ENCODE measurements around the gene IL19. TPM values are rescaled to one million over a fixed set of nuclear protein-coding genes. Genes with fewer than 3 reads are reported as not detected.

Gene IL19
- total and polyA plus RNA-seq, 9 of the 15 experiments (the other 6 are each of a cell fraction or from before 2014, with no cell fraction given): not detected

DNA sequence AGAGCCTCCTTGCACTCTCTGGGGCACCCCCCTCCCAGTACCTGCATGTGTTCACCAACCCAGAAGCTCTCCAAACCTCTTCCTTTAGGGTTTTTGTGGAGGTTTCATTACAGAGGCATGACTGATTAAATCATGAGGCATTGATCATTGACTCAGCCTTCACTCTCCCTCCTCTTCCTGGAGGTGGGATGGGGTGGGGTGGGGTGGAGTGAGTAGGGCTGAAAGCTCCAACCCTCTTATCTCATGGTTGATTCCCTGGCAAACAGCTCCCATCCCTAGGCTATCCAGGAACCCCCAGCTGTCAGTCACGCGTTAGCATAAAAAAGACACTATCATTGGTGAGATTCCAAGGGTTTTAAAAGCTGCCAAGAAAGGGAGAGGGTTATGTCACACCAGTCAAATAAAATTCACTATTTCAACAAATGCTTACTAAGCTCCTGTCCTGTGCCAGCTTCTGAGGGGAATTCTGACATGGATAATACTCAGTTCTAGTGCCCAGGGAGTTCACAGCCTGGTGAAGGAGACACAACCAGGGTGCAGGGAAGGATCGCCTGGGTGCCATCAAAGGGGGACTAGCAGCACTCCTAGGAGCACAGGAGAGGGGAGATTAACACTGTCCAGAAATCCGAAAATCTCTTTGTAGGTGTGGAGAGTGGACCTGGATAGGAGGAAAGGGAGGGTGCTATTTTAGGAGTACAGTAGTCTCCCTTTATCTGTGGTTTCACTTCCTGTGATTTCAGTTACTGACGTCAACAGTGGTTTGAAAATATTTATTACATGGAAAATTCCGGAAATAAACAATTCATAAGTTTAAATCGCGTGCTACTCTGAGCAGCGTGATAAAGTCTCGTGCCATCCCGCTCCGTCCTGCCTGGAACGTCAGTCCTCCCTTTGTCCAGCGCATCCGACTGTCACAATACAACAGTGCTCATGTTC lies 119.8 kb downstream of the IL19 start (continued):
- TF ChIP-seq, protein P1, sequence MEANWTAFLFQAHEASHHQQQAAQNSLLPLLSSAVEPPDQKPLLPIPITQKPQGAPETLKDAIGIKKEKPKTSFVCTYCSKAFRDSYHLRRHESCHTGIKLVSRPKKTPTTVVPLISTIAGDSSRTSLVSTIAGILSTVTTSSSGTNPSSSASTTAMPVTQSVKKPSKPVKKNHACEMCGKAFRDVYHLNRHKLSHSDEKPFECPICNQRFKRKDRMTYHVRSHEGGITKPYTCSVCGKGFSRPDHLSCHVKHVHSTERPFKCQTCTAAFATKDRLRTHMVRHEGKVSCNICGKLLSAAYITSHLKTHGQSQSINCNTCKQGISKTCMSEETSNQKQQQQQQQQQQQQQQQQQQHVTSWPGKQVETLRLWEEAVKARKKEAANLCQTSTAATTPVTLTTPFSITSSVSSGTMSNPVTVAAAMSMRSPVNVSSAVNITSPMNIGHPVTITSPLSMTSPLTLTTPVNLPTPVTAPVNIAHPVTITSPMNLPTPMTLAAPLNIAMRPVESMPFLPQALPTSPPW (CRISPR knock-in tag; IDR thresholded peaks at IDR 0.05): 0 out of 2 replicates have a peak, but pooled peaks have one; percentile 5
- TF ChIP-seq LEF1 (IDR thresholded peaks at IDR 0.05) (peak; percentile 18; the same call in 1 of the 2 replicates), HDAC1 (IDR thresholded peaks at IDR 0.05) (no peak)
- TF ChIP-seq, protein P2, sequence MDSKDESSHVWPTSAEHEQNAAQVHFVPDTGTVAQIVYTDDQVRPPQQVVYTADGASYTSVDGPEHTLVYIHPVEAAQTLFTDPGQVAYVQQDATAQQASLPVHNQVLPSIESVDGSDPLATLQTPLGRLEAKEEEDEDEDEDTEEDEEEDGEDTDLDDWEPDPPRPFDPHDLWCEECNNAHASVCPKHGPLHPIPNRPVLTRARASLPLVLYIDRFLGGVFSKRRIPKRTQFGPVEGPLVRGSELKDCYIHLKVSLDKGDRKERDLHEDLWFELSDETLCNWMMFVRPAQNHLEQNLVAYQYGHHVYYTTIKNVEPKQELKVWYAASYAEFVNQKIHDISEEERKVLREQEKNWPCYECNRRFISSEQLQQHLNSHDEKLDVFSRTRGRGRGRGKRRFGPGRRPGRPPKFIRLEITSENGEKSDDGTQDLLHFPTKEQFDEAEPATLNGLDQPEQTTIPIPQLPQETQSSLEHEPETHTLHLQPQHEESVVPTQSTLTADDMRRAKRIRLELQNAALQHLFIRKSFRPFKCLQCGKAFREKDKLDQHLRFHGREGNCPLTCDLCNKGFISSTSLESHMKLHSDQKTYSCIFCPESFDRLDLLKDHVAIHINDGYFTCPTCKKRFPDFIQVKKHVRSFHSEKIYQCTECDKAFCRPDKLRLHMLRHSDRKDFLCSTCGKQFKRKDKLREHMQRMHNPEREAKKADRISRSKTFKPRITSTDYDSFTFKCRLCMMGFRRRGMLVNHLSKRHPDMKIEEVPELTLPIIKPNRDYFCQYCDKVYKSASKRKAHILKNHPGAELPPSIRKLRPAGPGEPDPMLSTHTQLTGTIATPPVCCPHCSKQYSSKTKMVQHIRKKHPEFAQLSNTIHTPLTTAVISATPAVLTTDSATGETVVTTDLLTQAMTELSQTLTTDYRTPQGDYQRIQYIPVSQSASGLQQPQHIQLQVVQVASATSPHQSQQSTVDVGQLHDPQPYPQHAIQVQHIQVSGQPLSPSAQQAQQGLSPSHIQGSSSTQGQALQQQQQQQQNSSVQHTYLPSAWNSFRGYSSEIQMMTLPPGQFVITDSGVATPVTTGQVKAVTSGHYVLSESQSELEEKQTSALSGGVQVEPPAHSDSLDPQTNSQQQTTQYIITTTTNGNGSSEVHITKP (IDR thresholded peaks at IDR 0.05; ENCODE audit: partially characterized antibody): no peak
- TF ChIP-seq, protein P3, sequence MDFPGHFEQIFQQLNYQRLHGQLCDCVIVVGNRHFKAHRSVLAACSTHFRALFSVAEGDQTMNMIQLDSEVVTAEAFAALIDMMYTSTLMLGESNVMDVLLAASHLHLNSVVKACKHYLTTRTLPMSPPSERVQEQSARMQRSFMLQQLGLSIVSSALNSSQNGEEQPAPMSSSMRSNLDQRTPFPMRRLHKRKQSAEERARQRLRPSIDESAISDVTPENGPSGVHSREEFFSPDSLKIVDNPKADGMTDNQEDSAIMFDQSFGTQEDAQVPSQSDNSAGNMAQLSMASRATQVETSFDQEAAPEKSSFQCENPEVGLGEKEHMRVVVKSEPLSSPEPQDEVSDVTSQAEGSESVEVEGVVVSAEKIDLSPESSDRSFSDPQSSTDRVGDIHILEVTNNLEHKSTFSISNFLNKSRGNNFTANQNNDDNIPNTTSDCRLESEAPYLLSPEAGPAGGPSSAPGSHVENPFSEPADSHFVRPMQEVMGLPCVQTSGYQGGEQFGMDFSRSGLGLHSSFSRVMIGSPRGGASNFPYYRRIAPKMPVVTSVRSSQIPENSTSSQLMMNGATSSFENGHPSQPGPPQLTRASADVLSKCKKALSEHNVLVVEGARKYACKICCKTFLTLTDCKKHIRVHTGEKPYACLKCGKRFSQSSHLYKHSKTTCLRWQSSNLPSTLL (IDR thresholded peaks at IDR 0.05): no peak
- TF ChIP-seq, protein P4, sequence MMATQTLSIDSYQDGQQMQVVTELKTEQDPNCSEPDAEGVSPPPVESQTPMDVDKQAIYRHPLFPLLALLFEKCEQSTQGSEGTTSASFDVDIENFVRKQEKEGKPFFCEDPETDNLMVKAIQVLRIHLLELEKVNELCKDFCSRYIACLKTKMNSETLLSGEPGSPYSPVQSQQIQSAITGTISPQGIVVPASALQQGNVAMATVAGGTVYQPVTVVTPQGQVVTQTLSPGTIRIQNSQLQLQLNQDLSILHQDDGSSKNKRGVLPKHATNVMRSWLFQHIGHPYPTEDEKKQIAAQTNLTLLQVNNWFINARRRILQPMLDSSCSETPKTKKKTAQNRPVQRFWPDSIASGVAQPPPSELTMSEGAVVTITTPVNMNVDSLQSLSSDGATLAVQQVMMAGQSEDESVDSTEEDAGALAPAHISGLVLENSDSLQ (IDR thresholded peaks at IDR 0.05): peak; percentile 42; the same call in 1 of the 2 replicates

Data from K562 (cell line).